ENCODE results near the gene SOX1.

Gene SOX1

DNA sequence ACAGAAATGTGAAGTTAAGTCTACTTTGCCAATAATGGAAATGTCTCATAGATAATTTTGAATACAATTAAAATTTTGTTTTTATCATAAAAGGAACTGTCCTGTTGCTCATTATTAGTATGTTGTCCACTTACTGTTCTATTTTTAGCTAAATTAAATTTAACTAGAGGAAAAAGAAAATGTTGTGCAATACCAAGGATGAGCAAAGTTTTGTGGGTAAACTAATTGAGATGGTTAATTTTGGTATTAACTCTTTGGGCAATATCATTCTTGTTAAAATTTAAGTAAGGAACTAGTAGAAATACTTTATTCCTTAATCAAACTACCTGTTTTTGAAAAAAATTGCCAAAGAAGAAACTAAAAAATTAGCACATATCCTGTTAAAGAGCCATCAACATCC lies 43.5 kb downstream of the SOX1 start:
- no peak for DNase-seq (ENCODE audit: low spot score)

DNA sequence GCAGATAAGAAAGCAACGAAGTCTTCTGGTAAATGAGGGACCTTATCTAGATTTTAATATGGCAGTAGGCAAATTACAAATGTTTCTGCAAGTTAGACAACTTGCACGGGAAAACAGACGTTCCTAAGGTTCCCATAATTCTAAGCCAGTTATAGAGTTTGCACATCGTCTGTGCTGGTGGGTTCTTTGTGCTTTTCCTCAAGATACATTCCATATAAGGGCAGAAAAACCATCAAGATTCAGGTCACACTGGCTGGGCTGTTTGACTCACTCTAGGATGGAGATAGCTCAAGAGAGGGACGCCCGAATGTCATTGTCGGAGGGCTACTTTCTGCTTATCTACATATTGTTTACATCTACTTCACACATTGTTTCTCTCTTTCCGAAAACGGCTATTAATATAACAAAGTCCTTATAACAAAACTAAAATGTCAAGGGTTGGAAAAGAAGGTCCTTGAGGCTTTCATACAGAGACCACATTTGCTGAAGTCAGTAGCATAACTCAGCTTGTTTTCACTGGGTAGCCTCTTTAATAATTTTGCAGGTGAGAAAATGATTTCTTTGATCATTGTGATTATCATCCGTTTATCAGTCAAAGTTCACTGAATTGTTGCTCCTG lies 44.4 kb downstream of the SOX1 start:
- no peak for DNase-seq (ENCODE audit: low spot score)

DNA sequence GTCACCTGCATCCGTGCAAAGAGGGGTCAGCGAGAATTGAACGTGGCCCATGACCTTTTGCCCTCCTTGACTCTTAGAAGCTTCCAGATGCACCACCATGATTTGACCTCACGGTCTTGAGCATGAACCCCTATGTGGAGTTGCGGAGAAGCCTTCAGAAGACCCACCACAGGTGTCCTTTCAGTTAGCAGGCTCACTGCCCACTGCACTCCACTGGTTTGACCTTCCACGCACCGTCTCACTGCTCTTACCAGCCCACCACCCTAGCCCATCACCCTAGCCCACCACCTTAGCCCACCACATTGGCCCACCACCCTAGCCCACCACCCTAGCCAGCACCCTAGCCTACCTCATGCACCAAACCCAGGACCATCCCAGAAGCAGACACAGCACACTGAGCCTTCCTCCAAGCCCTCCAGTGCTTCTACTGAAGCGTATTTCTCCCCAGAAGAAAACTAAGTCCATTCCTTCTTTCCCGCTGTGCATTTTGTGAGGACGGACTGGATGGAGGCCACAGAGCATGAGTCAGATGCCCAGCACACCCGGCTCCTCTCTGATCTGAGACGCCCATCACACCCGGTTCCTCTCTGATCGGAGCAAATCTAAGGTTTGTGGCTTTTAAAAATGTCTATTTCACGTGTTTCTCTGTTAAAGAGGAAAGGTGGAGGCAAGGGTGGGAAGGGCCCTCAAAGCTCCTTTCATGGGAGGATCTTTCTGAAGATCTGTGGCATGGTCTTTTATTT lies 45.8 kb downstream of the SOX1 start:
- no peak for DNase-seq (ENCODE audit: low spot score)

DNA sequence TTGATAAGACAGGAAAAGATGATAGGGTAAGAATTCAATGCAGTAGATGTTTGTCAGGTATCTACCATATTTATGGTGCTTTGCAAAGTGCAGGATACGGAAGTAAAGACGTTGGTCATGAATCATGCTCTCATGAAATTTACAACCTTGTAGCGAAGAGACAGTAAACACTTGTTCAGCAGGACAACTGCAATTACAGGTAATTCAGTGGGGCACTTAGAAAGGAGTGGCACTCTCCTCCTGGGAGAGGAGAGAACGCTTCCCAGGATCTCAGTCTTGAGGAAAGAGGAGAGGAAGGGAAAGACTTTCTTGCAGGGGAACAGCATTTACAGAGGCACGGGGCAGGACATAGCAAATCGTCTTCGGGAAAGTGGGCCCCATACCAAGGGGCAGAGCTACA lies 46.4 kb downstream of the SOX1 start:
- no peak for DNase-seq (ENCODE audit: low spot score)

DNA sequence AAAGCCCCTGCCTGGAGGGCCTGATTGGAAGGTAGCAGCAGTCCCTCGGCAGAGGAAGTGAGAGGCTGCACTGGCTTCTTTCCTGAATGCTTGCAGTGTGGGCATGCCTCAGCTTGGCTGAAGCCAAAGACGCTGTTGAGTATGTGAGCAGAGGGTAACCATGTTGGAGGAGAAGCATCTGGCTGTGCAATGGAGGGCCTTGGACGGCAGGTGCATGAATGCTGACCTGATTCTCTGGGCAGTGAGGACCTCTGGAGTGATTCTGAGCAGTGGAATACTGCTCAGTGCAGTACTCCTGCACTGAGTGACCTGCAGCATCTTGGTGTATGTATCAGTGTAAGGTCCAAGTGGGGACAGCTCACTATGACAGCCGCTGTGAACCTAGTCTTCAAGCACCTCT lies 46.9 kb downstream of the SOX1 start:
- DNase-seq (ENCODE audit: low spot score), result no peak

DNA sequence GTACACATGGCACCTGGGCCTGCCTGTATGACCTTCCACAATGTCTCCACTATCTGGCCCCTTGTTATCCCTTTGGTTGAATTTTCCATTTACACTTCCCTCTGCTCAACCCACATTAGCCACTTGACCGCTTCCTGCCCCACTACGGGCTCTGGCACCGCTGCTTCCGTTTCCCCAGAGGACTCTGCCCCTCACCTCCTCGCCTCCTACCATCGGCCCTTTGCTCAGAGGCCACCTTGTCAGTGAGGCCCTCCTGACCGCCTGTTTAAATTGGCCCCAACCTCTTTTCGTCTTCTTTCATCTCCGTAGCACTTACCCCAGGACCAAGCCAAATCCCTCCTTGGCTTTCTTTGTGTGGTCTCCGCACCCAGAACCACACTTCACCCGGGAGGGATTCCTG lies 47.4 kb downstream of the SOX1 start:
- DNase-seq (ENCODE audit: low spot score), result no peak

DNA sequence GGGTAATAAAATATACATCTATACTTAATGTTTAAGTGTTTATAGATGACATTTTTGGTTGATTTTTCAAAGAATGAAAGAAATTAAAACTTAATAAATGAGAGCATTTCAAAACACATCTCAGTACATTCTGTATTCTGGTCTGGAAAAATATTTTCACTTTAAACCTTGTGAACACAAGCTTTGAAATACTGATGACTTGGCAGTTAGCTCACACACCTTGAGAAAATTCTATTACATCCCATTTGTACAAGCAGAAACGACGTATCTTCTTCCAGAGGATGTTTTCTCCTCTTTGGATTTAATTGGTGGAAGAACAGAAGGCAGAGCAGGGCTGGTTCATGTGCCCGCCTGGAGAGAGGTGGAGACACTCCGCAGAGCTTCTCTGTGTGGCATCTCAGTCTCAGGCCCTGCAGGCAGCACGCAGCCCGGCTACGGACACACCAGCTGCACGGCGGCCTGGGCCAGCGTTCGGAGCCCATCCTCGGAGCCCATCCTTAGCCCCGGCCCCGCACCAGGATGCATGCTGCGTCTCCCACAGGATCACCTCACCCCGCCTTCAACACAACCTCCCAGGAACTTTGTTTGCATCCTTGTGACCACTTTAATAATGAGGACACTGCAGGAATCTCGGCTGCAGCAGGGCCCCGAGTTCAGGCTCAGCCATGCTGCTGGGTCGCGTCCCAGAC lies 48.6 kb downstream of the SOX1 start:
- DNase-seq (ENCODE audit: low spot score), result no peak

DNA sequence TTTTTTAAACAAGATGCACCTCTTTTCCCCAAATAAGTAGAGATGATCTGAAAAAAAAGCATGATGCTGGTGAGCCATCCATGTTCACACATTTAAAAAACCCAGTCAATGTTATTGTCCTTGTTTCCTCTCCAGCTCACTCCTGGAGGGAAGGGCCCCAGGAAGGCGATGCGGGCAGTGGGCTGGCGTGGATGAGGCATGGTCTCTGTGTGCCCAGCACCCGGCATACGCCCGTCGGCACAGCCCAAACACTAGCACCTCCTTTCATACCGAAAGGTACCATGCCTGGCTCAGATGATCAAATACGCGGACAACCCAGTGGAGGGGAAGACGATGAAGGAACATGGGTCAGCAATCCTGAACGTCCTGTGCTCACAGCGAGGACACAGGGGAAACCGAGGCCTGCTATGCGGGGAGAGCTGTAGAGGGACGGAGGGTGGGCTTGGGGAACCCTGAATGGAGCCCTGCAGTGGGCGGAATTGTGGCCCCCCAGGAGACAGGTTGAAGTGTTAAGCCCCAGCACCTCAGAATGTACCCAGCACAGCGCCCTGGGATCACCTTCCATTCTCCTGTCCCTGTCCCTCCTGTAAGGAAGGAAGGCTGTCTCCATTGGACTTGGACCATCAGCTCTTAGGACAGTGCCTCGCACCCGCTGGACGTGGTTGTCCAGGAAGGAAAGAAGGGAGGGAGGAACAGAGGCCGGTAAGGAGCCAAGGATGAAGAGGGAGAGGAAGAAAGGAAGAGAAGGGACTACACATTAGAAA lies 49.4 kb downstream of the SOX1 start:
- DNase-seq (ENCODE audit: low spot score), result no peak

DNA sequence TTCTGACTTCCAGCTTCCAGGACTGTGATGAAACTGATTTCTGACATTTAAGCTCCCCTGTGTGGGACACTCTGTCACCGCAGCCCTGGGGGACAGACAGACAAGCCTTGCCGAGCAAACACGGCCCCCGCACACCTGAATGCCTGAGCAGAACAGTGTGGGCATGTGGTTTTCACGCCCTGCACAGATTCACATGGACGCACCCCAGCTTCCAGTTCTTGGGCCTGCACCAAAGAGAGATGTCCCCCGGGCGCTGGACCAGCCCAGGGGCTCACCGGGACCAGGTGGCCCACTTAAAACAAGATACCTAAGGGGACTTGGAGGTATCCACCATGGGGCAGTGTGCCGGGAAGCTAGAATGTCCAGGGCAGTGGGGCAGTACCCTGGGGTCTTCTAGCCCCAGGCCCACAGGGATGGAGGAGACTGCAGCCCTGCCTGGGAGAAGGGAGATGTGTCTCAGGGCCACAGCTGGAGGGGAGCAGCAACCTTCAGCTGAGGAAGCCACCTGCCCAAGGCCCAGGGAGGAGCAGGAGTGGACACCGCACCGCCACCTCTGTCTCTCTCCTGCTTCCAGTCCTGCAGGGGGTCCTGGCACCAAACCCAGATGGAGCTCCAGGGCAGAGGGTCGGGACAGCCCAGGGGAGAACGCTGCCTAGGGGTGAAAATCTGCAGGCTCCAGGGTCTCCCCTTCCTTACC lies 50.5 kb downstream of the SOX1 start:
- DNase-seq (ENCODE audit: low spot score), result no peak

DNA sequence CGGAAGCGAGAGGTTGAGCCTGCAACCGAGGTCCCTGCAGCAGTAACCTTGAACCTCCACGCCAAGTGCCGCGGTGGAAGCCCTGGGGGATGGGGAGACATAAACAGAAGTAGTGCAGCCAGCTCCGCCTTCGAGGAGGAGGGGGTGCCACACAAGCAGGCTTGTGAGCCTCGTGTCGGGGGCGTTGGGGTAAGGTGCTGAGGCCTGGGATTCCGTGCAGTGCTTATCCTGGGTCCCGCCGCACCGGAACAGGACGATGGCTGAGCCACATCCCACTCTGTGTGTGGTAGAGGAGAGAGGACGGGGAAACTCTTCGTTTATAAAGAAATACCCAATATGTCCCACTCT lies 51.0 kb downstream of the SOX1 start:
- DNase-seq (ENCODE audit: low spot score), result no peak

DNA sequence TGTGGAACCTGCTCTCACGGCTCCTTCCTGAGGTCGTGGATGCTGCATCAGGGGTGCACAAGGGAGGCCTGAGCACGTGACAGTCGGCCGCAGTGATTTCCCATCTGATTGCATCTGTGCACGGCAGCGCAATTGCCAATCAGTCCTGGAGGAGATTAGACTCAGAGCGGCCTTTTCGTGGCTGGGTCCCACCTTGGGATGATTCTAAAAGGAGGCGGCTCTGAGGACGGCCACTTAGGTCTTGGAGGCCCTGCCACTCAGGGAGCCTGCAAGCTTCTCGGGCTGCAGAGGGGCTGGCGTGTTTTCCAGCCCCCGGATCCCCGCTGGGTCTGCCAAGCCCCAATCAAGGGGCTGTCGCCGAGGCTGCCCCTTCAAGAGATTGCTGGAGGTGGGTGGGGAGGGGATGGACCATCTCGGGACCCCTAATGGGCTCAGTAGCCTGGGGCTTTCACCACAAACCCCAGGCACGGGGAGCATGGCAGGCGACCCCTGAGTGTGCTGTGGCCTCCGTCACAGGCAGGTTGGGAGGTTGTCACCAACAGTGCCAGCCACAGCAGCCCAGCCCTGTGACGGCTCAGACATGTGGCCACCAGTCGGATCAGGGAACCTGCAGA lies 51.6 kb downstream of the SOX1 start:
- no peak for DNase-seq (ENCODE audit: low spot score)

DNA sequence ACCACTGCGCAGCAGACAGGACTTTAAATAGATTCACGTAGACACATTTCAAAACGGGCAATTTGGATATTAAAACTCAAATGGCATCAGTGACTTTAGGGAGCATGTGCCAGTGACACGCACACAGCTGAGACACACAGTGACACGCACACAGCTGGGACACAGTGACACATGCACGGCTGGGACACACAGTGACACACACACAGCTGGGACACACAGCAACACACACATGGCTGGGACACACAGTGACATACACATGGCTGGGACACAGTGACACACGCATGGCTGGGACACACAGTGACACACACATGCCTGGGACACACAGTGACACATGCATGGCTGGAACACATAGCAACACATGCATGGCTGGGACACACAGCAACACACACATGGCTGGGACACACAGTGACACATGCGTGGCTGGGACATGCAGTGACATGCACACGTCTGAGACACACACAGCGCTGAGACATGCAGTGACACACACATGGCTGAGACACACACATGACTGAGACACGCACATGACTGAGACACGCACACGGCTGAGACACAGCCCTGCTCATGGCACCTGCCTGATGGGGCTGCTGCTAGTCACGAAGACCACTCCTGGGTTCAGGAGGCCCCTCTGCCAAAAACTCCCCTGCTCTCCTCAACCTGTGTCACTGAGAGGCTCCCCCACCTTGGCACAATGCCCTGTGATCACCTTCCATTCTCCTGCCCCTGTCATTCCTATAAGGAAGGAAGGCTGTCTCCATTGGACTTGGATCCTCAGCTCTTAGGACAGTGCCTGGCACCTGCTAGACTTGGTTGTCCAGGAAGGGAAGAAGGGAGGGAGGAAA lies 52.5 kb downstream of the SOX1 start:
- no peak for DNase-seq (ENCODE audit: low spot score)

DNA sequence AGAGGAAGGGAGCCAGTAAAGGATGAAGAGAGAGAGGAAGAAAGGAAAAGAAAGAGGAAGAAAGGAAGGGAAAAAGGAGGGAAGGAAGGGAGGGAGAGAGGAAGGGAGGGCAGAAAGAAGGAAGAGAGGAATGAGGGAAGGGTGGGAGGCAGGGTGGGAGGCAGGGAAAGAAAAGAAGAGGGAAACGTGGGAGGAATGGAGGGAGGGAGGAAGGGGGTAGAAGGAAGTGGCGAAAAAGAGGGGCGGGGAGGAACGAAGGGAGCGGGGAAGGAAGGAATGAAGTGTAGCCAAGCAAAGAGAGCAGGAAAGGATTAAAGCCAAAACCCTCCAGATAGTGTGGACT lies 53.1 kb downstream of the SOX1 start:
- DNase-seq (ENCODE audit: low spot score), result no peak

Data from COLO829 (cell line).